Smooth muscle cell (in vitro differentiated cells): ENCODE results near the gene MRPL28. TPM values are rescaled to one million over a fixed set of nuclear protein-coding genes. Genes with fewer than 3 reads are reported as not detected.
"Not testable (repeated sequence)": the region's sequence is repeated elsewhere in the genome, so short reads cannot be mapped to it uniquely, and the experiment has no call there.

ENCODE experiments used
- DNase-seq: peaks from one replicate; lab custom pipeline; 2025; ENCODE audit not compliant: unreplicated experiment; lab: John Stamatoyannopoulos, UW
- H2AFZ ChIP-seq: fragments of 200-600 bp; sonication (generic); 2 replicates; pipeline ENCODE4 v1.6.0; 2016; ENCODE audit warnings: antibody characterized with exemption, low read depth, mild to moderate bottlenecking
- H3F3A ChIP-seq: fragments of 200-600 bp; sonication (generic); 2 replicates; pipeline ENCODE4 v1.6.0; 2017; ENCODE audit warnings: antibody characterized with exemption, low read depth
- H3K27ac ChIP-seq: fragments of 200-600 bp; sonication (generic); 2 replicates; pipeline ENCODE4 v1.5.1; 2016; ENCODE audit warnings: low read depth, mild to moderate bottlenecking
- H3K27me3 ChIP-seq: fragments of 200-600 bp; sonication (generic); 2 replicates; pipeline ENCODE4 v1.6.1; 2016; ENCODE audit warnings: low read depth, mild to moderate bottlenecking
- H3K36me3 ChIP-seq: fragments of 200-600 bp; sonication (generic); 2 replicates; pipeline ENCODE4 v1.5.1; 2016; ENCODE audit warnings: low read depth
- H3K4me1 ChIP-seq: fragments of 200-600 bp; sonication (generic); 2 replicates; pipeline ENCODE4 v1.5.1; 2016; ENCODE audit warnings: low read depth
- H3K4me2 ChIP-seq: fragments of 200-600 bp; sonication (generic); 2 replicates; pipeline ENCODE4 v1.6.0; 2016; ENCODE audit warnings: mild to moderate bottlenecking
- H3K4me3 ChIP-seq: fragments of 200-600 bp; sonication (generic); 2 replicates; pipeline ENCODE4 v1.5.1; 2016; ENCODE audit warnings: mild to moderate bottlenecking
- H3K79me2 ChIP-seq: fragments of 200-600 bp; sonication (generic); 2 replicates; pipeline ENCODE4 v1.6.0; 2016; ENCODE audit warnings: low read depth, mild to moderate bottlenecking
- H3K9ac ChIP-seq: fragments of 200-600 bp; sonication (generic); 2 replicates; pipeline ENCODE4 v1.6.0; 2016; ENCODE audit warnings: low read depth
- H3K9me3 ChIP-seq: fragments of 200-600 bp; sonication (generic); replicated peaks from 2 replicates; pipeline ENCODE4 v1.5.1; 2016; ENCODE audit warnings: low read depth
- H4K20me1 ChIP-seq: fragments of 200-600 bp; sonication (generic); 2 replicates; pipeline ENCODE4 v1.6.0; 2016; ENCODE audit warnings: low read depth
- CTCF ChIP-seq: fragments of 200-600 bp; sonication (generic); IDR thresholded peaks from 2 replicates; pipeline ENCODE4 v1.5.1; 2017; ENCODE audit warnings: borderline replicate concordance, mild to moderate bottlenecking, antibody characterized with exemption; ENCODE audit not compliant: insufficient read depth, poor library complexity, severe bottlenecking
- WGBS: methylation state at CpG from one replicate; pipeline ENCODE4 v1.1.7; 2016; ENCODE audit warnings: low lambda C conversion rate; 5-methylcytosine and 5-hydroxymethylcytosine counted together
- polyA plus RNA-seq: library from polyadenylated mRNA; unstranded; fragments of >200 nt; fragmentation: Nextera tagmentation; extraction: Ambion mirVana; gene quantifications from 2 replicates; pipeline ENCODE4 v1.2.1, GENCODE V29; 2016
- total RNA-seq: library from RNA; depleted of rRNA; stranded (reverse); fragments of >200 nt; gene quantifications from 2 replicates; pipeline ENCODE4 v1.2.3, GENCODE V29; 2014

MRPL28 gene
- total and polyA plus RNA-seq, 2 experiments from 2014 or later = 84.6 to 155 TPM

GRCh38 chr16:363766-364490 is 6.4 kb downstream of the MRPL28 start:
- Histone ChIP-seq H3K27me3 (no peaks in the 10 kb centered on the region), H3K9me3 (no peaks in the 10 kb centered on the region), H3K36me3 (no peaks in the 10 kb centered on the region), H3K79me2 (no peaks in the 10 kb centered on the region), H3K27ac (no peak overlapping the region), H3K4me1 (no peaks in the 10 kb centered on the region), H3K4me2 (no peak overlapping the region), H3K9ac (no peak overlapping the region), H3F3A (no peaks in the 10 kb centered on the region), H4K20me1 (no peaks in the 10 kb centered on the region), H3K4me3 (no peak overlapping the region), H2AFZ (no peak overlapping the region)
- no peak for TF ChIP-seq CTCF
- DNase-seq = no peak
- 76% methylated on average over 17 of the region's 24 CpGs for WGBS

- TF ChIP-seq CTCF = no peak
- no peaks in the 10 kb centered on the region for H3K4me1 ChIP-seq
- H3K9me3 ChIP-seq = no peaks in the 10 kb centered on the region
- no peak overlapping the region for H3K27ac ChIP-seq
- H3K4me3 ChIP-seq = no peak overlapping the region
- no peak overlapping the region for H2AFZ ChIP-seq
- no peaks in the 10 kb centered on the region for H4K20me1 ChIP-seq
- H3K4me2 ChIP-seq = no peak overlapping the region
- H3K27me3 ChIP-seq = no peaks in the 10 kb centered on the region
- 78% methylated on average over 19 of the region's 20 CpGs for WGBS
- H3K79me2 ChIP-seq = no peaks in the 10 kb centered on the region
- DNase-seq = no peak
- H3K36me3 ChIP-seq = no peaks in the 10 kb centered on the region
- H3F3A ChIP-seq = no peaks in the 10 kb centered on the region
- no peak overlapping the region for H3K9ac ChIP-seq
These were observed 7.1 kb downstream of the MRPL28 start for GRCh38 chr16:363110-363765.

GRCh38 chr16:362702-362999 is 7.7 kb downstream of the MRPL28 start:
- H3K27me3 ChIP-seq, DNase-seq, H3K36me3 ChIP-seq, H3K4me3 ChIP-seq, H3K9me3 ChIP-seq, H3K4me2 ChIP-seq, H3K9ac ChIP-seq, H3K79me2 ChIP-seq, H3K27ac ChIP-seq, H3K4me1 ChIP-seq, H4K20me1 ChIP-seq, H2AFZ ChIP-seq, H3F3A ChIP-seq: not testable (repeated sequence)
- WGBS = 91% methylated on average over 23 of the region's 24 CpGs

GRCh38 chr16:361872-362701 is 8.3 kb downstream of the MRPL28 start:
- Histone ChIP-seq H3K4me2 (no peak overlapping the region), H3K4me1 (no peaks in the 10 kb centered on the region), H3K36me3 (no peaks in the 10 kb centered on the region), H3K9me3 (no peaks in the 10 kb centered on the region), H3F3A (no peaks in the 10 kb centered on the region), H3K27ac (no peak overlapping the region), H4K20me1 (no peaks in the 10 kb centered on the region), H3K27me3 (no peaks in the 10 kb centered on the region), H3K79me2 (no peaks in the 10 kb centered on the region), H3K9ac (no peak overlapping the region), H2AFZ (no peak overlapping the region), H3K4me3 (no peak overlapping the region)
- peak; percentile 12 for DNase-seq
- 51% methylated on average over 27 of the region's 30 CpGs for WGBS
- TF ChIP-seq CTCF = peak; percentile 63
